HCT116 (cell line): Measurements from ENCODE around the gene DHRSX. TPM values are rescaled to one million over a fixed set of nuclear protein-coding genes. Genes with fewer than 3 reads are reported as not detected.
"Not testable (repeated sequence)": the region's sequence is repeated elsewhere in the genome, so short reads cannot be mapped to it uniquely, and the experiment has no call there.

Experiments used
- ATAC-seq: fragments of 200-7000 bp; cut with Tn5 transposase; 2 replicates; pipeline ENCODE4 v1.9.1; 2020; ENCODE audit warnings: mild to moderate bottlenecking, moderate library complexity
- BruUV-seq: library from RNA; stranded (reverse); fragments of 400-500 nt; replicated peaks from 2 replicates; lab custom pipeline; 2021; lab: Mats Ljungman, UMichigan
- CTCF ChIA-PET: fragments of 300-600 bp; sonication (Branson Sonifier 250); formaldehyde crosslinking; loops from one replicate; lab custom pipeline; 2021; ENCODE audit warnings: antibody characterized with exemption; lab: Charles Lee
- POLR2A ChIA-PET: fragments of 300-600, 350-600 bp; sonication (Branson Sonifier 250); formaldehyde crosslinking; loops from one replicate; lab custom pipeline; 2021; ENCODE audit warnings: antibody characterized with exemption; lab: Charles Lee
- RAD21 ChIA-PET, 2 experiments: fragments of 300-600 bp; sonication (Branson Sonifier 250); formaldehyde crosslinking; loops; one replicate each; lab custom pipeline; 2023; ENCODE audit warnings: low total read pairs in 2 of 2; ENCODE audit not compliant: uncharacterized antibody in 2 of 2, unreplicated experiment in 2 of 2, low non-redundant PET in 1 of 2; lab: Charles Lee
- DNase-seq: peaks from one replicate; pipeline ENCODE4 v3.0.0-alpha.2; 2010; ENCODE audit warnings: low read depth, low spot score
- H2AFZ ChIP-seq: fragments of 200-600 bp; shearing (Covaris generic), sonication (generic); 2 replicates; pipeline ENCODE4 v1.6.1; 2017; ENCODE audit warnings: low read depth, mixed run types, mixed read lengths, antibody characterized with exemption, low read length; ENCODE audit not compliant: poor library complexity, severe bottlenecking
- H3K27ac ChIP-seq: 2 replicates; pipeline ENCODE4 v1.5.1; 2012; ENCODE audit warnings: low read depth, low read length
- H3K27me3 ChIP-seq: fragments of 200-600 bp; sonication (generic); 2 replicates; pipeline ENCODE4 v1.6.1; 2016; ENCODE audit warnings: mixed run types, low read length, mixed read lengths; ENCODE audit not compliant: insufficient read depth
- H3K36me3 ChIP-seq, 2 experiments: fragments of 200-500 bp in 1 of 2; fragments of 200-600 bp in 1 of 2; sonication (Bioruptor generic) in 1 of 2; sonication (generic) in 1 of 2; 2 replicates each; pipeline versions ENCODE4 v1.5.1 to v1.6.1; 2014 to 2016; ENCODE audit warnings: low read length in 2 of 2, inconsistent platforms in 1 of 2, mixed read lengths in 1 of 2, mixed run types in 1 of 2; ENCODE audit not compliant: insufficient read depth in 2 of 2, control insufficient read depth in 1 of 2
- H3K4me1 ChIP-seq, 2 experiments: fragments of 200-600 bp in 1 of 2; sonication (generic) in 1 of 2; 2 replicates each; pipeline versions ENCODE4 v1.5.1 to v1.6.1; 2012 to 2017; ENCODE audit warnings: low read length in 2 of 2, inconsistent platforms in 1 of 2, mild to moderate bottlenecking in 1 of 2, mixed read lengths in 1 of 2, mixed run types in 1 of 2, moderate library complexity in 1 of 2; ENCODE audit not compliant: insufficient read depth in 2 of 2, control insufficient read depth in 1 of 2
- H3K4me2 ChIP-seq: fragments of 200-600 bp; sonication (generic); 2 replicates; pipeline ENCODE4 v1.6.1; 2017; ENCODE audit warnings: mixed run types, low read length, mixed read lengths
- H3K4me3 ChIP-seq, 2 experiments: fragments of 200-600 bp in 1 of 2; sonication (generic) in 1 of 2; replicated peaks in 1 of 2; 2 replicates each; pipeline ENCODE4 v1.5.1; 2011 to 2016; ENCODE audit warnings: low read length in 2 of 2, control low read depth in 1 of 2, low read depth in 1 of 2, mild to moderate bottlenecking in 1 of 2, mixed read lengths in 1 of 2, mixed run types in 1 of 2
- H3K79me2 ChIP-seq: fragments of 200-600 bp; sonication (generic); 2 replicates; pipeline ENCODE4 v1.6.1; 2017; ENCODE audit warnings: mild to moderate bottlenecking, mixed run types, low read length, moderate library complexity, mixed read lengths; ENCODE audit not compliant: insufficient read depth
- H3K9ac ChIP-seq: fragments of 200-600 bp; sonication (generic); 2 replicates; pipeline ENCODE4 v1.6.1; 2016; ENCODE audit warnings: low read length, mixed read lengths
- H3K9me2 ChIP-seq: fragments of 200-600 bp; sonication (generic), shearing (Covaris generic); 2 replicates; pipeline ENCODE4 v1.6.1; 2017; ENCODE audit warnings: mixed run types, mild to moderate bottlenecking, moderate library complexity; ENCODE audit not compliant: insufficient read depth
- H3K9me3 ChIP-seq, 2 experiments: fragments of 200-500 bp in 1 of 2; fragments of 200-600 bp in 1 of 2; sonication (Bioruptor generic) in 1 of 2; sonication (generic) in 1 of 2; 2 replicates each; pipeline ENCODE4 v1.6.1; 2014 to 2017; ENCODE audit warnings: low read length in 2 of 2, mixed read lengths in 2 of 2, inconsistent platforms in 1 of 2, low read depth in 1 of 2, mild to moderate bottlenecking in 1 of 2, mixed run types in 1 of 2, moderate library complexity in 1 of 2; ENCODE audit not compliant: control insufficient read depth in 1 of 2, insufficient read depth in 1 of 2
- H4K20me1 ChIP-seq: fragments of 200-600 bp; sonication (generic), shearing (Covaris generic); 2 replicates; pipeline ENCODE4 v1.6.1; 2017; ENCODE audit warnings: mixed run types, mild to moderate bottlenecking, moderate library complexity; ENCODE audit not compliant: insufficient read depth
- POLR2AphosphoS5 ChIP-seq: IDR thresholded peaks from 2 replicates; pipeline ENCODE4 v1.6.1; 2011; ENCODE audit warnings: mild to moderate bottlenecking, low read depth, low read length, moderate library complexity
- TCF7L2 ChIP-seq: IDR thresholded peaks from 2 replicates; pipeline ENCODE4 v1.7.0; 2011; ENCODE audit warnings: borderline replicate concordance, inconsistent platforms; ENCODE audit not compliant: insufficient read depth, insufficient read length; ENCODE audit errors: extremely low read depth
- intact Hi-C: fragments of 100-400 bp; cut with micrococcal nuclease; formaldehyde crosslinking; loops from 2 replicates; pipeline ENCODE4 v1.10.0; 2022
- total RNA-seq: library from RNA; stranded (reverse); gene quantifications from one replicate; pipeline ENCODE4 v1.2.1, GENCODE V29; 2021; ENCODE audit not compliant: unreplicated experiment

Gene DHRSX
- total RNA-seq, 1 experiment from 2014 or later, result 11.9 TPM

- H2AFZ ChIP-seq, RAD21 ChIA-PET, ATAC-seq, BruUV-seq, H4K20me1 ChIP-seq, DNase-seq, H3K36me3 ChIP-seq, H3K9me3 ChIP-seq, H3K9ac ChIP-seq, H3K9me2 ChIP-seq, POLR2A ChIA-PET, H3K4me3 ChIP-seq, CTCF ChIA-PET, H3K27me3 ChIP-seq: not testable (repeated sequence)
- H3K79me2 ChIP-seq, result peaks cover 27% of the 10 kb centered on the region
- intact Hi-C loops, result loop anchor here (5.0 kb wide), 1 partner anchor 1018 kb away; the partner anchor contains the start of gene ASMTL
- H3K27ac ChIP-seq, result peak overlapping the region; percentile 35; the same call in 1 of the 2 replicates
- H3K4me1 ChIP-seq, result peaks cover 13 to 57% of the 10 kb centered on the region in 2 experiments; a peak in 3 of 4 replicates
- H3K4me2 ChIP-seq, result peak overlapping the region; percentile 56
Observed at GRCh38 chrX:2469852-2470251, 30.9 kb downstream of the DHRSX start.

- Histone ChIP-seq H3K79me2 (peaks cover 27% of the 10 kb centered on the region), H3K9me3 (no peaks in the 10 kb centered on the region), H3K4me2 (peak overlapping the region; percentile 56), H3K36me3 (no peaks in the 10 kb centered on the region), H2AFZ (peak overlapping the region; percentile 26), H3K4me3 (no peak overlapping the region), H3K4me1 (peaks cover 13 to 57% of the 10 kb centered on the region in 2 experiments; a peak in 3 of 4 replicates), H3K9ac (no peak overlapping the region), H3K27me3 (no peaks in the 10 kb centered on the region), H3K27ac (peak overlapping the region; percentile 35; the same call in 1 of the 2 replicates), H3K9me2 (no peaks in the 10 kb centered on the region), H4K20me1 (no peaks in the 10 kb centered on the region)
- intact Hi-C loops, result no loop called here
- DNase-seq (peak; percentile 80), ATAC-seq (peak; percentile 20)
- ChIA-PET POLR2A (no interaction called here), RAD21 (no interaction called here), CTCF (no interaction called here)
- BruUV-seq, result no TSS peak
- TF ChIP-seq POLR2AphosphoS5 (no peak), TCF7L2 (peak; percentile 58)
Observed at GRCh38 chrX:2469196-2469685, 31.5 kb downstream of the DHRSX start.
